Measurements from ENCODE around the gene OBSCN. TPM values are rescaled to one million over a fixed set of nuclear protein-coding genes. Genes with fewer than 3 reads are reported as not detected.

Gene OBSCN
- total RNA-seq, 1 experiment from 2014 or later: 33.3 TPM

DNA sequence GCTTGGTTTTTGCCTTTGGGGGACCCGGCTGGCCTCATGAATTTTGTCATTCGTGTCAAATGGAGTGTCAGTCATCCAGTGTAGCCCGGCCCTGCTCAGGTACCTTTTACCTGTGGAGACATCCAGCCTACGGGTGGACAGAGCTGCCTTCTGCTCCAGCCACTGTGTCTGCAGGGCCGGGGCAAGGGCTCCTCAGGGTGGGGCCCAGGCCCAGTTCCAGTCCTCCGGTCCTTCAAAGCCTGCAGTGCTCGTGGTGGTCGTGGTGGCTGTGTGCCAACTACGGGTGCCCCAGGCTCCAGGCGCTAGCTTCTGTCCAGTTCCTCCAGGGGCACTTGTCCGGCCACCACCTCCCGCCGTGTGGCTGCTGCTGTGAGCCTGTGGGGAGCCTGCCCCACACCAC is 144.0 kb downstream of the OBSCN start:
- Histone ChIP-seq H3K23ac (ENCODE audit: insufficient read length, low read depth, low read length) (no peak overlapping the region), H4K20me1 (ENCODE audit: control insufficient read depth, insufficient read depth, insufficient read length) (no peaks in the 10 kb centered on the region), H4K8ac (replicated peaks; ENCODE audit: insufficient read length, low read depth, low read length) (no peak overlapping the region), H2BK15ac (ENCODE audit: low read depth, low read length) (no peak overlapping the region), H3K9me3 (ENCODE audit: control insufficient read depth, low read depth, low read length) (no peaks in the 10 kb centered on the region), H3K27me3 (ENCODE audit: insufficient read depth, low read length) (no peaks in the 10 kb centered on the region), H3K18ac (ENCODE audit: insufficient read length, low read depth, low read length) (no peak overlapping the region), H4K5ac (ENCODE audit: insufficient read length, low read depth, low read length) (no peak overlapping the region), H3K79me1 (ENCODE audit: insufficient read depth, low read depth, low read length, poor library complexity, severe bottlenecking) (no peaks in the 10 kb centered on the region), H3K56ac (ENCODE audit: insufficient read length, low read depth, low read length) (no peak overlapping the region), H3K23me2 (ENCODE audit: insufficient read length, low read depth, low read length, poor library complexity, severe bottlenecking) (no peaks in the 10 kb centered on the region), H3K4me2 (ENCODE audit: insufficient read depth, insufficient read length, low read length) (no peak overlapping the region), H3K14ac (ENCODE audit: insufficient read depth, low read length) (no peak overlapping the region), H2AFZ (ENCODE audit: low read length) (no peak overlapping the region), H3T11ph (ENCODE audit: low read length) (no peak overlapping the region), H2BK5ac (ENCODE audit: insufficient read length, low read length) (no peak overlapping the region), H3K4me1 (ENCODE audit: insufficient read depth, low read length) (no peaks in the 10 kb centered on the region), H2BK12ac (ENCODE audit: insufficient read length, low read depth, low read length) (no peak overlapping the region), H3K27ac (ENCODE audit: insufficient read length, low read depth, low read length) (no peak overlapping the region), H2BK20ac (ENCODE audit: low read depth, low read length, poor library complexity, severe bottlenecking) (no peak overlapping the region), H3K9ac (ENCODE audit: extremely low read depth, insufficient read length, low read length) (no peak overlapping the region), H3K79me2 (ENCODE audit: insufficient read depth, low read length) (no peaks in the 10 kb centered on the region), H4K91ac (ENCODE audit: insufficient read length, low read depth, low read length) (no peak overlapping the region), H3K4ac (ENCODE audit: low read depth, low read length) (no peak overlapping the region), H2BK120ac (ENCODE audit: low read depth, low read length, poor library complexity, severe bottlenecking) (no peak overlapping the region), H2AK5ac (ENCODE audit: insufficient read length, low read length) (no peak overlapping the region)
- no peaks in the 10 kb centered on the region for H3K9me3 Mint-ChIP-seq
- no CpG with 5 or more reads among the region's 13 CpGs for WGBS (ENCODE audit: extremely low coverage, insufficient read length, low lambda C conversion rate)
- H3K27ac Mint-ChIP-seq: no peak overlapping the region
- no peak for DNase-seq
- TF ChIP-seq, protein P1, sequence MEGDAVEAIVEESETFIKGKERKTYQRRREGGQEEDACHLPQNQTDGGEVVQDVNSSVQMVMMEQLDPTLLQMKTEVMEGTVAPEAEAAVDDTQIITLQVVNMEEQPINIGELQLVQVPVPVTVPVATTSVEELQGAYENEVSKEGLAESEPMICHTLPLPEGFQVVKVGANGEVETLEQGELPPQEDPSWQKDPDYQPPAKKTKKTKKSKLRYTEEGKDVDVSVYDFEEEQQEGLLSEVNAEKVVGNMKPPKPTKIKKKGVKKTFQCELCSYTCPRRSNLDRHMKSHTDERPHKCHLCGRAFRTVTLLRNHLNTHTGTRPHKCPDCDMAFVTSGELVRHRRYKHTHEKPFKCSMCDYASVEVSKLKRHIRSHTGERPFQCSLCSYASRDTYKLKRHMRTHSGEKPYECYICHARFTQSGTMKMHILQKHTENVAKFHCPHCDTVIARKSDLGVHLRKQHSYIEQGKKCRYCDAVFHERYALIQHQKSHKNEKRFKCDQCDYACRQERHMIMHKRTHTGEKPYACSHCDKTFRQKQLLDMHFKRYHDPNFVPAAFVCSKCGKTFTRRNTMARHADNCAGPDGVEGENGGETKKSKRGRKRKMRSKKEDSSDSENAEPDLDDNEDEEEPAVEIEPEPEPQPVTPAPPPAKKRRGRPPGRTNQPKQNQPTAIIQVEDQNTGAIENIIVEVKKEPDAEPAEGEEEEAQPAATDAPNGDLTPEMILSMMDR (conservative IDR thresholded peaks at IDR 0.05): no peak
- peaks cover 0 to 4% (median 2%) of the 10 kb centered on the region in 3 experiments; a peak in 2 of 7 replicates for H3K36me3 Mint-ChIP-seq (ENCODE audit: insufficient read depth in 1 of 3, low read depth in 3 of 3)
- H3K4me1 Mint-ChIP-seq: no peaks in the 10 kb centered on the region; a peak in 1 of 4 replicates
- no peak overlapping the region for H3K4me3 Mint-ChIP-seq
- peaks cover 6% of the 10 kb centered on the region for H3K27me3 Mint-ChIP-seq (ENCODE audit: low read depth)

All from H9 (cell line).